A673 (cell line): ENCODE results near the gene POU2AF1. TPM values are rescaled to one million over a fixed set of nuclear protein-coding genes. Genes with fewer than 3 reads are reported as not detected.

Experiments used
- BruUV-seq: library from RNA; stranded (reverse); fragments of 400-500 nt; replicated peaks from 2 replicates; lab custom pipeline; 2021; lab: Mats Ljungman, UMichigan
- CTCF ChIA-PET: fragments of 300-600 bp; sonication (Branson Sonifier 250); formaldehyde crosslinking; loops from one replicate; lab custom pipeline; 2022; ENCODE audit warnings: antibody characterized with exemption; lab: Charles Lee
- POLR2A ChIA-PET: fragments of 300-600 bp; sonication (Branson Sonifier 250); formaldehyde crosslinking; loops from one replicate; lab custom pipeline; 2022; ENCODE audit warnings: antibody characterized with exemption; ENCODE audit not compliant: low non-redundant PET; lab: Charles Lee
- DNase-seq: peaks from one replicate; pipeline ENCODE4 v3.0.0-alpha.2; 2015; ENCODE audit warnings: low spot score
- H3K27ac ChIP-seq: fragments of 200-600 bp; sonication (generic); 2 replicates; pipeline ENCODE4 v1.5.1; 2016; ENCODE audit warnings: mixed run types, low read depth, mild to moderate bottlenecking, mixed read lengths, antibody characterized with exemption, low read length; ENCODE audit not compliant: poor library complexity, severe bottlenecking
- H3K27me3 ChIP-seq: fragments of 200-600 bp; sonication (generic); replicated peaks from 2 replicates; pipeline ENCODE4 v1.6.1; 2017; ENCODE audit warnings: mixed run types, low read depth, mild to moderate bottlenecking, mixed read lengths, antibody characterized with exemption, low read length; ENCODE audit not compliant: insufficient read depth, poor library complexity
- H3K36me3 ChIP-seq: fragments of 200-600 bp; sonication (generic); 2 replicates; pipeline ENCODE4 v1.6.1; 2016; ENCODE audit warnings: mixed run types, mild to moderate bottlenecking, mixed read lengths, antibody characterized with exemption, low read length; ENCODE audit not compliant: insufficient read depth, poor library complexity, severe bottlenecking
- H3K4me1 ChIP-seq: fragments of 200-600 bp; sonication (generic); 2 replicates; pipeline ENCODE4 v1.6.1; 2017; ENCODE audit warnings: mixed run types, mild to moderate bottlenecking, mixed read lengths, antibody characterized with exemption, low read length; ENCODE audit not compliant: insufficient read depth, poor library complexity, severe bottlenecking
- H3K4me3 ChIP-seq: fragments of 200-600 bp; sonication (generic); 2 replicates; pipeline ENCODE4 v1.5.1; 2016; ENCODE audit warnings: low read depth, mixed run types, mild to moderate bottlenecking, mixed read lengths, low read length; ENCODE audit not compliant: poor library complexity, severe bottlenecking
- H3K9me3 ChIP-seq: fragments of 200-600 bp; sonication (generic); 2 replicates; pipeline ENCODE4 v1.6.1; 2016; ENCODE audit warnings: mixed run types, low read depth, mild to moderate bottlenecking, mixed read lengths, antibody characterized with exemption, low read length; ENCODE audit not compliant: poor library complexity, severe bottlenecking
- EZH2 ChIP-seq: fragments of 200-600 bp; sonication (generic); IDR thresholded peaks from 2 replicates; pipeline ENCODE4 v1.6.1; 2017; ENCODE audit warnings: borderline replicate concordance, low read depth, mild to moderate bottlenecking, mixed read lengths, antibody characterized with exemption, low read length; ENCODE audit not compliant: poor library complexity, severe bottlenecking
- intact Hi-C: fragments of 100-400 bp; cut with micrococcal nuclease; formaldehyde crosslinking; loops from one replicate; pipeline ENCODE4 v1.10.0; 2022; ENCODE audit not compliant: unreplicated experiment
- total RNA-seq: library from RNA; stranded (reverse); gene quantifications from 2 replicates; pipeline ENCODE4 v1.2.3, GENCODE V29; 2021
- TF ChIP-seq, protein P1 (sequence below): fragments of 300-800, 200-600 bp; sonication (generic); conservative IDR thresholded peaks from 2 replicates; pipeline ENCODE4 v1.5.1; 2017; ENCODE audit warnings: low read depth, mild to moderate bottlenecking, antibody characterized with exemption, low read length, moderate library complexity, mixed read lengths

POU2AF1 gene
- total RNA-seq, 1 experiment from 2014 or later, result not detected

DNA sequence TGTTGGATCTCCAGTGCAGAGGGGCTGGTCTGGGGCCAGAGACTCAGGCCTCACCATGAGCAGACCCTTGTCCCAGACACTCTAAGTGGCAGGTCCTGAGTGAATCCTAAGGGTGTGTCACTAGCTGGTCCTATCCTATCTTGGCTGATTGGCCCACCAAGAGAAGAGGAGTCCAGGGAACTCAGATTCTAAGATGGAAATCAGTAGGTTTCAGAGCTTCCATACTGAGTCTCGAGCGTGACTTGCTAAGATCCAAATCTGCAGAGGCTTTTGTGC, 10.9 kb downstream of the POU2AF1 start:
- no peaks in the 10 kb centered on the region for H3K36me3 ChIP-seq

DNA sequence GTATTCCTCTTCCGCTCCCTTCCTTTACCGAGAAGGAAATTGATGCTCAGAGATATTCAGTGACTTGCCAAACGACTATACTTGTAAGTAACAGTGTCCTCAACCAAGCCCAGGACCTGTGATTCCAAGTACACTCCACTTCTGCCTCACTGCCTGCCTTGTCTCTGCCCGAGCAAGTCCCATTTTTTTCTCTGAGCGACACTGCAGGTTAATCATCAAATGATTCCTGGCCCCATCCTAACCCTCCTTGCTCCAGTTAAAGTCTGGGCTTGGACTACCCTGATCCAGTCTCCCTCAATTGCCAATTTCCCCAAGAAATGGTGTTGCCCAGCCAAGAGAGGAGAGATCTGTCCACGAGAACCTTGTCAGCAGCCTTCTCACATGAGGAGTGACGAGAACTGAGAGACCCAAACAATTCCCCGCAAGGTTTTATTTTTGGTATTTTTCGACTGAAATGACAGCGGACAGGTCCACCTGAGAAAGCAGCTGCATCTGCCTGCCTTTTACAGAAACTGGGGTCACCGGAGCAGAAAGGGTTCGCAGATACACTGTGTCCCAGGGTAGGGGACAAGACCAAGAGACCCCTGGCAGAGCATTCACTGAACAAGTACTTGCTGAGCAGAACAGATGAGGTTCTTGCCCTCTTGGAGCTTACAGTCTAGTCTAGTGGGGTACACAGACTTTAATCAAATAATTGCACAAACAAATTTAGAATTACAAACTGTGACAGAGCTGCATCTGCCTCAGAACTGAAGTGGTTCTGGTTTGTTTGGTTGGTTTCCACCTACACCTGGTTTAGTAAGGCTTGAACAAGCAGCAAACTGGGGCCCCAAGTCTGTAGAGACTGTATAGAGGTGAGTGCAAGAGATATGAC, 11.4 kb downstream of the POU2AF1 start:
- POLR2A ChIA-PET, result no interaction called here

More for the DNA sequence above, 10.9 kb downstream of the POU2AF1 start:
- Histone ChIP-seq H3K27me3 (no peaks in the 10 kb centered on the region), H3K4me1 (peaks cover 13% of the 10 kb centered on the region), H3K4me3 (no peak overlapping the region), H3K27ac (no peak overlapping the region), H3K9me3 (no peaks in the 10 kb centered on the region)
- POLR2A ChIA-PET, result no interaction called here
- DNase-seq, result no peak
- CTCF ChIA-PET, result no interaction called here
- TF ChIP-seq, protein P1, sequence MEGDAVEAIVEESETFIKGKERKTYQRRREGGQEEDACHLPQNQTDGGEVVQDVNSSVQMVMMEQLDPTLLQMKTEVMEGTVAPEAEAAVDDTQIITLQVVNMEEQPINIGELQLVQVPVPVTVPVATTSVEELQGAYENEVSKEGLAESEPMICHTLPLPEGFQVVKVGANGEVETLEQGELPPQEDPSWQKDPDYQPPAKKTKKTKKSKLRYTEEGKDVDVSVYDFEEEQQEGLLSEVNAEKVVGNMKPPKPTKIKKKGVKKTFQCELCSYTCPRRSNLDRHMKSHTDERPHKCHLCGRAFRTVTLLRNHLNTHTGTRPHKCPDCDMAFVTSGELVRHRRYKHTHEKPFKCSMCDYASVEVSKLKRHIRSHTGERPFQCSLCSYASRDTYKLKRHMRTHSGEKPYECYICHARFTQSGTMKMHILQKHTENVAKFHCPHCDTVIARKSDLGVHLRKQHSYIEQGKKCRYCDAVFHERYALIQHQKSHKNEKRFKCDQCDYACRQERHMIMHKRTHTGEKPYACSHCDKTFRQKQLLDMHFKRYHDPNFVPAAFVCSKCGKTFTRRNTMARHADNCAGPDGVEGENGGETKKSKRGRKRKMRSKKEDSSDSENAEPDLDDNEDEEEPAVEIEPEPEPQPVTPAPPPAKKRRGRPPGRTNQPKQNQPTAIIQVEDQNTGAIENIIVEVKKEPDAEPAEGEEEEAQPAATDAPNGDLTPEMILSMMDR, result no peak
- TF ChIP-seq EZH2, result no peak
- intact Hi-C loops, result no loop called here
- no TSS peak for BruUV-seq

DNA sequence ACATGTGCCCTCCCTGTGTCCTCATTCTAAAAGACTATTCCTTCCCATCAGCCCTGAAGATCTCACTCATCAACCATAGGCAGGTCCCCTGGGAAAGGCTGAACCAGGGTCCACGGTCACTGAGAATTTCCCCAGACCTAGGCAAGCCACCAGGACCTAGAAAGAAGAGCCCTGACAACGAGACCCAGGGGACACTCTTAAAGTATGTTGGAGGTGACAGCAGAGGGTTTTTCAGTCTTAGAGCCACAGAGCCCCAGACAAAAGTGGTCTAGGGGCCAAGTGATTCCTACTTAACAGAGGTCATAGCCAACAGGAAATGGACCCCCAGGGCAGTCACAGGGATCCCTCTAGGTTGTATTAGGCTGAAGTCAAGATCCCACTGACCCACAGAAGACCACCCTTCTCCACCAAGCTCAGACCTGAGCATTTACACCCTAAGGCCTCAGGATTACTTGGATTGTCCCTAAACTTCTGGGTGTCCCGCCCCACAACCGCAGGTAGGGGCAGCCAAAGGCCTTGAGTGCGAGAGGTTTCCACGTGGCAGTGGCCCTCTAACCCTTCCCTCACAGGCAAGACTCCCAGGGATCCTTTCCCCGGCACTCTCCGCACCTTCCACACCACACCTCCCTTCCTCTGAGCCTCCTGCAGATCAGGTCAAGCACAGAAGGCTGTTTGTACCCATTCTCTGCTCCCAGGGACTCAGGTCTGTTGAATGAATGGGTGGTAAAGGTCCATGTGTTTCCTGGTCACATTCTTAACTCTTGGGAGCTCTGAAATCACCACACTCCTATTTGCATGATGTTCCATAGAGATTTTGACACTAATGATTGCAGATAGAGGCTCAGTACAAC, 12.3 kb downstream of the POU2AF1 start:
- CTCF ChIA-PET, result no interaction called here
- intact Hi-C loops, result no loop called here
- BruUV-seq, result no TSS peak

More for the DNA sequence above, 11.4 kb downstream of the POU2AF1 start:
- Histone ChIP-seq H3K27ac (no peak overlapping the region), H3K36me3 (no peaks in the 10 kb centered on the region), H3K4me1 (peaks cover 8% of the 10 kb centered on the region), H3K4me3 (no peak overlapping the region), H3K9me3 (no peaks in the 10 kb centered on the region), H3K27me3 (no peaks in the 10 kb centered on the region)
- intact Hi-C loops, result no loop called here
- no peak for DNase-seq
- no peak for TF ChIP-seq EZH2
- TF ChIP-seq, protein P1, result no peak
- no TSS peak for BruUV-seq
- CTCF ChIA-PET, result no interaction called here

More for the DNA sequence above, 12.3 kb downstream of the POU2AF1 start:
- POLR2A ChIA-PET, result no interaction called here
- Histone ChIP-seq H3K27ac (no peak overlapping the region), H3K36me3 (no peaks in the 10 kb centered on the region), H3K4me1 (peaks cover under 1% of the 10 kb centered on the region), H3K9me3 (no peaks in the 10 kb centered on the region), H3K27me3 (no peaks in the 10 kb centered on the region), H3K4me3 (no peak overlapping the region)
- no peak for DNase-seq
- TF ChIP-seq, protein P1, result no peak
- no peak for TF ChIP-seq EZH2
